MM.1S (cell line): ENCODE data around the gene KRT13.

ENCODE experiments used
- DNase-seq: peaks from one replicate; pipeline ENCODE4 v3.0.0-alpha.2; 2015
- H2AFZ ChIP-seq: fragments of 300-600 bp; sonication (generic); 2 replicates; pipeline ENCODE4 v1.6.0; 2016; ENCODE audit warnings: antibody characterized with exemption, low read length
- H3F3A ChIP-seq: fragments of 300-600 bp; sonication (generic); 2 replicates; pipeline ENCODE4 v1.6.1; 2016; ENCODE audit warnings: mild to moderate bottlenecking, antibody characterized with exemption, low read length, moderate library complexity, mixed read lengths; ENCODE audit not compliant: insufficient read depth
- H3K27ac ChIP-seq: fragments of 300-600 bp; sonication (generic); 2 replicates; pipeline ENCODE4 v1.5.1; 2016; ENCODE audit warnings: mild to moderate bottlenecking, low read length
- H3K27me3 ChIP-seq: fragments of 300-600 bp; sonication (generic); replicated peaks from 2 replicates; pipeline ENCODE4 v1.6.0; 2016; ENCODE audit warnings: low read length; ENCODE audit not compliant: insufficient read depth
- H3K36me3 ChIP-seq: fragments of 300-600 bp; sonication (generic); replicated peaks from 2 replicates; pipeline ENCODE4 v1.6.1; 2016; ENCODE audit warnings: mild to moderate bottlenecking, low read length, mixed read lengths; ENCODE audit not compliant: insufficient read depth
- H3K4me1 ChIP-seq: fragments of 300-600 bp; sonication (generic); 2 replicates; pipeline ENCODE4 v1.6.1; 2016; ENCODE audit warnings: low read length, mixed read lengths
- H3K4me2 ChIP-seq: fragments of 300-600 bp; sonication (generic); 2 replicates; pipeline ENCODE4 v1.6.0; 2016; ENCODE audit warnings: low read depth, low read length
- H3K4me3 ChIP-seq: fragments of 300-600 bp; sonication (generic); 2 replicates; pipeline ENCODE4 v1.5.1; 2016; ENCODE audit warnings: low read length, mixed read lengths
- H3K79me2 ChIP-seq: fragments of 300-600 bp; sonication (generic); 2 replicates; pipeline ENCODE4 v1.6.1; 2016; ENCODE audit warnings: mixed run types, low read length, mixed read lengths
- H3K9ac ChIP-seq: fragments of 300-600 bp; sonication (generic); 2 replicates; pipeline ENCODE4 v1.6.1; 2016; ENCODE audit warnings: low read length, mixed read lengths
- H3K9me2 ChIP-seq: fragments of 300-600 bp; sonication (generic); replicated peaks from 2 replicates; pipeline ENCODE4 v1.6.1; 2016; ENCODE audit warnings: mild to moderate bottlenecking, low read length, mixed read lengths; ENCODE audit not compliant: insufficient read depth
- H3K9me3 ChIP-seq: fragments of 300-600 bp; sonication (generic); replicated peaks from 2 replicates; pipeline ENCODE4 v1.6.1; 2016; ENCODE audit warnings: mild to moderate bottlenecking, low read length, mixed read lengths; ENCODE audit not compliant: insufficient read depth
- H4K20me1 ChIP-seq: fragments of 300-600 bp; sonication (generic); 2 replicates; pipeline ENCODE4 v1.6.1; 2016; ENCODE audit warnings: mild to moderate bottlenecking, low read length, moderate library complexity, mixed read lengths; ENCODE audit not compliant: insufficient read depth
- CTCF ChIP-seq: fragments of 300-600 bp; sonication (generic); IDR thresholded peaks from 2 replicates; pipeline ENCODE4 v1.5.1; 2016; ENCODE audit warnings: antibody characterized with exemption, low read length, mixed read lengths
- EZH2 ChIP-seq: fragments of 300-600 bp; sonication (generic); optimal IDR thresholded peaks from 2 replicates; pipeline ENCODE3; 2017; ENCODE audit warnings: low read depth, mild to moderate bottlenecking, antibody characterized with exemption, low read length, mixed read lengths
- EZH2phosphoT487 ChIP-seq: fragments of 300-600 bp; sonication (generic); IDR thresholded peaks from 2 replicates; pipeline ENCODE4 v1.6.1; 2018; ENCODE audit warnings: antibody characterized with exemption, low read length

KRT13 gene

GRCh38 chr17:41452281-41452680, 53.1 kb downstream of the KRT13 start:
- TF ChIP-seq EZH2phosphoT487 (no peak), EZH2 (no peak), CTCF (no peak)
- DNase-seq, result no peak
- no peak overlapping the region for H3K4me2 ChIP-seq
- H3K9me3 ChIP-seq, result no peaks in the 10 kb centered on the region
- H3K9ac ChIP-seq, result no peak overlapping the region
- H4K20me1 ChIP-seq, result no peaks in the 10 kb centered on the region
- H3K79me2 ChIP-seq, result no peaks in the 10 kb centered on the region
- H3K36me3 ChIP-seq, result no peaks in the 10 kb centered on the region
- H3K4me3 ChIP-seq, result no peak overlapping the region
- H2AFZ ChIP-seq, result no peak overlapping the region
- H3K27me3 ChIP-seq, result no peaks in the 10 kb centered on the region
- H3F3A ChIP-seq, result no peaks in the 10 kb centered on the region
- no peaks in the 10 kb centered on the region for H3K4me1 ChIP-seq
- no peaks in the 10 kb centered on the region for H3K9me2 ChIP-seq
- no peak overlapping the region for H3K27ac ChIP-seq

GRCh38 chr17:41451154-41451728, 54.2 kb downstream of the KRT13 start:
- H3K27me3 ChIP-seq, result no peaks in the 10 kb centered on the region
- H3K79me2 ChIP-seq, result no peaks in the 10 kb centered on the region
- H3K36me3 ChIP-seq, result no peaks in the 10 kb centered on the region
- H3K4me2 ChIP-seq, result no peak overlapping the region
- no peak overlapping the region for H3K27ac ChIP-seq
- H3K9me3 ChIP-seq, result no peaks in the 10 kb centered on the region
- H4K20me1 ChIP-seq, result no peaks in the 10 kb centered on the region
- no peak for DNase-seq
- no peaks in the 10 kb centered on the region for H3F3A ChIP-seq
- TF ChIP-seq EZH2phosphoT487 (no peak), CTCF (no peak), EZH2 (no peak)
- no peak overlapping the region for H2AFZ ChIP-seq
- no peak overlapping the region for H3K9ac ChIP-seq
- no peaks in the 10 kb centered on the region for H3K9me2 ChIP-seq
- no peak overlapping the region for H3K4me3 ChIP-seq
- H3K4me1 ChIP-seq, result no peaks in the 10 kb centered on the region
